UCSD-AML1 (cell line): ENCODE results near the gene SETD3.

Source experiments
- DNase-seq: peaks from one replicate; lab custom pipeline; 2025; ENCODE audit not compliant: unreplicated experiment; lab: John Stamatoyannopoulos, UW

SETD3 gene

GRCh38 chr14:99461411-99462085 is 19.1 kb downstream of the SETD3 start:
- no peak for DNase-seq

DNA sequence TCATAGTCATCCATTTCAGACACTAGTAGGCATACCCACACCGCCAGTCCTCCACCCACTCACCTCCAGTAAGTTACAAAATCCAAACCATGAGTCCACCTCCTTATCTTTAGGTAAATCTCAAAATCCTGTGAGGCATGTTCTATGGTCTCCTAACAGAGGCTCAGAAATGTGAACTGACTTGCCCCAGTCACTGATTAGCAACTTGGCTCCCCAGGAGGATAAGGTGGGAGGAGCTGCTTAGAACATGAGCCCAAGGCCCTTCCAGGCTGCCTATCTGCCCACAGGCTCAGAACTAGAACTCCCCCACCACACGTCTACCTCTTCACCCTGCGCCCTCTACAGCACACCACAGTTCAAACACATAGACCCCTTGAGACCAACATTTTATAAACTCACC is 19.9 kb downstream of the SETD3 start:
- no peak for DNase-seq

- DNase-seq: no peak
Observed at GRCh38 chr14:99459481-99460100, 21.1 kb downstream of the SETD3 start.

- DNase-seq: no peak
Observed at GRCh38 chr14:99454246-99454645, 26.4 kb downstream of the SETD3 start.

- no peak for DNase-seq
Observed at GRCh38 chr14:99452968-99453367, 27.7 kb downstream of the SETD3 start.

- no peak for DNase-seq
Observed at GRCh38 chr14:99451234-99451633, 29.4 kb downstream of the SETD3 start.

GRCh38 chr14:99450266-99450665 is 30.4 kb downstream of the SETD3 start:
- DNase-seq: no peak

- DNase-seq: no peak
Observed at GRCh38 chr14:99447739-99448138, 32.9 kb downstream of the SETD3 start.

DNA sequence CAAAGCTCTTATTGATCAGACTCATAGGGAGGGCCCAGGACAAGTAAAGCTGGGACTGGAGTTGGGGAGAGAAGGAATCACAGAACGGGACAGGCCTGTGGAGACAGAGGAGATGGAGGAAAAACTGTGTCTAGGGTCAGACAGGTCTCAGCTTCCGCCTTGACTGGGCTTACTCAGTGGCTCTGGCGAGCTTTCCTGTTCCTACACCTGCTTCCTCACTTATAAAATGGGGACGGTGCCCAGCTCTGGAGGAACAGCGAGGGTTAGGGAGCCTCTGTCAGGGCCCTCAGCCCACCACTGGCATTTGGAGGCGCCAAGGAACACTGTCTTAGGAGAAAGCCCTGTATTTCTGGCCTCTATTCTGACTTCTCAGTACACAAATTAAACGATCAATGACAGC is 34.7 kb downstream of the SETD3 start:
- no peak for DNase-seq

- DNase-seq: no peak
Observed at GRCh38 chr14:99441918-99442317, 38.7 kb downstream of the SETD3 start.

- DNase-seq: no peak
Observed at GRCh38 chr14:99441157-99441870, 39.3 kb downstream of the SETD3 start.

GRCh38 chr14:99440278-99440677 is 40.4 kb downstream of the SETD3 start:
- no peak for DNase-seq

DNA sequence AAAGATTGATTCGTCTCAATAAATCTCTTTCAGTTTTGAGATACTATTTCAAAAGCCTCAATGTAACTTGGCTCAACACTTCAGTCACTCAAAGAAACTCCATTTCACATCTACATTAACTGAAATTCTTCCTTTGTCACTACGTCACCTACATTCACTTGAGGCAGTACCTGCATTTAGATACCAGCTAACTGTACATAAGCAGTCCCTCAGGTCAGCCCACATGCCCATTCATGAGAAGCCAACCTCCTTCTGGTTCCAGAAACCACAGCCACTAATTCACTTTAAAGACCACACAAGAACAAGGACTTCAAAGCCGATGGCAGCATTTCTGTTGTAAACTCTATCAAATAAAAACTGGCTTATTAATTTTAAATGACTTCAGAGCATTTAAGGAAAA is 43.0 kb downstream of the SETD3 start:
- no peak for DNase-seq

- no peak for DNase-seq
Observed at GRCh38 chr14:99436247-99437180, 44.1 kb downstream of the SETD3 start.

- DNase-seq: no peak
Observed at GRCh38 chr14:99435327-99435726, 45.3 kb downstream of the SETD3 start.

GRCh38 chr14:99432485-99432884 is 48.2 kb downstream of the SETD3 start:
- DNase-seq: no peak

GRCh38 chr14:99431986-99432385 is 48.7 kb downstream of the SETD3 start:
- DNase-seq: no peak

DNA sequence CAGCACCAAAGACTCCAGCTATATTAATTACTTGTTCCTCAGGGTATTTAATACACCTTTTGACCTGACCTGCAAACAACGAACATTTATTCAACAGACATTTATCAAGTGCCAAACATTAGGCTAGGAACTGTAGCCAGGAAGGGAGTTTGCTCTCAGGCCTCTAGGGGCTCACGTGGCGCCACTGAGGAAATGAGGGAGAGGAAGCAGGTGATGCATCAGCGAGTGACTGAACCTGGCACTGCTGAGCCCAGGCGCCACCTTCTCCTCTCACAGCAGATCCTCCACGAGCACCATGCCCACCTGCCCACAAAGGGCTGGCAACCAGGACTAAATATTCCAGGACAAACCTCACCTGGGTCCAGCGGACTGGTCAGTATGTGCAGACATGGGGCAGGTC is 50.2 kb downstream of the SETD3 start:
- DNase-seq: no peak

GRCh38 chr14:99427632-99428300 is 52.9 kb downstream of the SETD3 start:
- DNase-seq: no peak

DNA sequence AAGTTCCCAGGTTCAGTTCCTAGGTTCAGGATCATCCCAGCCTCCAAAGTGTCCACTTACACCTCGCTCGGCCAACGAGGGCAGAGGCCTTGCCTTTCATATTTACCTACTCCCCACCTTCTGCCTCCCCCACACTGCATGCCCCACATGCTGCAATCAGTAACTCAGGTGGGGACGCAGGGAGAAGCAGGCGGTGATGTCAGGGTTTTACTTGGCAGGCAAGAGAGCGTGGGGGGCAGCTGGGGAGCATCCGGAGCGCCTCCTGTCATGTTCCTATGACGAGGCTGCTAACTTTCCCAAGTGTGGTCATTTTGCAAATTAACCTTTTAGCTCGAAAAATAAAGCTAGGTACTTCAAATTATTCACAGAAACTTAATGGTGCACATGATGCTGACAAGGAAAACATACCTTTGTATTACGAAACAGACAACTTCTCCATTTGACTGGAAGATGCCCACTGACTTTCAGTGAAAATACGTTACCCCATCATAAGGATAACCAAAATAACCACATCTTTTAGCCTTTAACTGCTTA is 53.8 kb downstream of the SETD3 start:
- DNase-seq: no peak
